ENCODE measurements around the gene VSTM2L.

Gene VSTM2L

DNA sequence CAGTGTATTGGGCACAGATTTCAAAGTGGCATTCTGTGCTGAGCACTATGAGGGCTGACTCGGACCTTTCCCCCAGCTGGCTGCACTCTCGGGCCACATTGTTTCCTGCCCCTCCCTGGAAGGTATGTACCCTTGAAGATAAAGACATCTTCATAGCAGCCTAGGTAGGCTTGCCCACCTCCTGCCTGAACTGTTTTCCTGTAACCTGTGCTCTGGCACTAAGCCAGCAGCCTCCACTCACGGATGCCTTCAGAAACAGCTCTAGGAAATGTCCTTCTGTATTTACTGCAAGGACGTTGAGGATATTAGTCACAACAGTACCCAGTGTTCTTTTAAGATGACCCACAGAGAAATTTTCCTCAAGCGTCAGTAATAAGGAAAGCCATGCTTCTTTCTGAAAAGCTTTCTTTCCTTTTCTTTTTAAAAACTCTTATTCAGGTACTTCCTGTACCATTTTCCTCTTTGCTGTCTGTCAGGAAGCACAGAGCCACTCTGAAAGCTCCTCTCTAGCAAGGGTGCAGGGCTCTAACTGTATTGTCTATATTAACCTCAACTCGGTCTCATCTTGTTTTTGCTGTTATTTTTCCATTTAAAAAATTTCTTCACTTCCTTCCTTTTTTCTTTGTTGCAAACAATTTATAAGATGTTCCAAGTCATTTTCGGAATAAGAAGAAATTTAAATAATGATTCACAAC lies 86.8 kb downstream of the VSTM2L start:
- no peak for TF ChIP-seq ZFX (IDR thresholded peaks at IDR 0.05; ENCODE audit: borderline replicate concordance)
- TF ChIP-seq, protein P1, sequence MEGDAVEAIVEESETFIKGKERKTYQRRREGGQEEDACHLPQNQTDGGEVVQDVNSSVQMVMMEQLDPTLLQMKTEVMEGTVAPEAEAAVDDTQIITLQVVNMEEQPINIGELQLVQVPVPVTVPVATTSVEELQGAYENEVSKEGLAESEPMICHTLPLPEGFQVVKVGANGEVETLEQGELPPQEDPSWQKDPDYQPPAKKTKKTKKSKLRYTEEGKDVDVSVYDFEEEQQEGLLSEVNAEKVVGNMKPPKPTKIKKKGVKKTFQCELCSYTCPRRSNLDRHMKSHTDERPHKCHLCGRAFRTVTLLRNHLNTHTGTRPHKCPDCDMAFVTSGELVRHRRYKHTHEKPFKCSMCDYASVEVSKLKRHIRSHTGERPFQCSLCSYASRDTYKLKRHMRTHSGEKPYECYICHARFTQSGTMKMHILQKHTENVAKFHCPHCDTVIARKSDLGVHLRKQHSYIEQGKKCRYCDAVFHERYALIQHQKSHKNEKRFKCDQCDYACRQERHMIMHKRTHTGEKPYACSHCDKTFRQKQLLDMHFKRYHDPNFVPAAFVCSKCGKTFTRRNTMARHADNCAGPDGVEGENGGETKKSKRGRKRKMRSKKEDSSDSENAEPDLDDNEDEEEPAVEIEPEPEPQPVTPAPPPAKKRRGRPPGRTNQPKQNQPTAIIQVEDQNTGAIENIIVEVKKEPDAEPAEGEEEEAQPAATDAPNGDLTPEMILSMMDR (IDR thresholded peaks at IDR 0.05): no peak
- no peak overlapping the region for H3K27ac ChIP-seq

DNA sequence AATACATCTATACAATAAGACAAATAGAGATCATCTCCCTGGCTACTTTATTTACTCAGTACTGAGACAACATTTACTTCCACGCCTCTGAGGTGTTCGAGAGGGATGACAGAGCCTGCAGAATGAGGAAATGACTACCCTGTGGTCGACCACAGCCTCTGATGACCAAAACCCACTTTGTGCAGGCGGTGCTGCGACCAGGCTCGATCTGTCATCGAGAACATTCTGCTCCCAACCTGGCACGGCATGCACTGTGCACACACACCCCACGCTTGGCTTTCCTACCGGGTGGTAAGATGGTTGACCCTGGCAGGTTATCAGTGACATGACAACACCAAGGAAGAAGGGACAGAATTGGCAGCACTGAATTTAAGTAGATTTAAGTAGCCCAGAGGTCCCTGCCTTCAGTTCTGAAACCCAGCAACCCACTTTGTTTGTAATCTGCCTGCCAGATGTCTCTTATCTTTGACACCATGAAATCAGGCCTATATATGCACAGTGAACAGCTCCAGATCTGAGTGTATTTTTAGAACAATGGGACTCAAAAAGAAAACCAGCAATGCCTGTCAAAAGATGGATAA lies 87.7 kb downstream of the VSTM2L start:
- H3K27ac ChIP-seq: 0 out of 2 replicates have a peak overlapping the region, but pooled peaks have one; percentile 19

DNA sequence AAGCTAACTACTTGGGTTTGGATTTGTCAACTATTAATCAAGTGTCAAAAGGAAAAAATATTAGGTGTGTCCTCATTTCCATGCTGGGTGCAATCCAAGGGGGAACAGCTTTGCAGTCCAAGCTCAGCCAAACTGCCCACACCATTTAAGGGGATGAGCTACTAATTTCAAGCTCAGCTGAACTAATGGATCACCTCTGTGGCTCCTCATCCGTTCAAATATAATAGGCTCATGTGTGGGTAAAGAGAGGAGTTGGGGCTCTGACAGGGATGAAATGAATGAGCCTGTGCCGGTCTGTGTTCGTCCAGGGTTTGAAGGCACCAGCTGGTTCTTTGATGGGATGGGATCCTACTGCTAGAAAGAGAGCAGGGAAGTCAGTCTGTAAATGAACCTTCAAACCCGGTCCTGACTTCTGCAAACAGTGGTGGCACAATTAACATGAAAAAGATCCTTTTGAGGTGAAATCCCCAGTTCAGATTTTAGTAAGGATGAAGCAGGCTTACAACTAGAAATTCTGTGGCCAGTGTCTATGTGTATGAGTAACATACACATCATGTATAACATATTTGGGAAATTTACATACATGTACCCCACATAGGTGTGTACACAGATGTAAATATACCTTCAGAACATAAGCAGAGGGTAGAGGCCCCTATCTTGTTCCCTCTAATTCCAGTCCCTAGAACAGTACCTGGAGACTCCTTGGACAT lies 88.4 kb downstream of the VSTM2L start:
- H3K27ac ChIP-seq: 0 out of 2 replicates have a peak overlapping the region, but pooled peaks have one; percentile 19
- no peak for TF ChIP-seq ZFX (IDR thresholded peaks at IDR 0.05; ENCODE audit: borderline replicate concordance)
- TF ChIP-seq, protein P1 (IDR thresholded peaks at IDR 0.05): no peak

More for the DNA sequence above, 87.7 kb downstream of the VSTM2L start:
- TF ChIP-seq, protein P1 (IDR thresholded peaks at IDR 0.05): no peak

DNA sequence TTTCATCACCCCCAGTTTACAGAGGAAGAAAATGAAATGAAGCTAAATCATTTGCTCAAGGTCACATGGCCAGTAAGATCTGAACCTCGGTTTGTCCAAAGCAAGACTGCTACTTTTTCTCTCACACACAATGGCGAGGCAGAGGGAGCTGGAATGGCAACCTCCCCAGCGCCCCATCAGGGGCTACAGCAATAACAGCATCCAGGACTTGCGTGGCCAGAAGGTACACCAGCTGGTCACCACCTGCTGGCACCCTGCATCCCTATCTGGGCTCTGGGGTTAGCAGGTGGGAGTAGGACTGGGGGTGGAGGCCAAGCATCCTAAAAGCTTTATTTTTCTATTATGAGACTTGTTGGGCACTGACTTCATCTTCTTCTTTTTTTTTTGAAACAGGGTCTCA lies 89.0 kb downstream of the VSTM2L start:
- H3K27ac ChIP-seq: no peak overlapping the region
- TF ChIP-seq, protein P1 (IDR thresholded peaks at IDR 0.05): no peak
- no peak for TF ChIP-seq ZFX (IDR thresholded peaks at IDR 0.05; ENCODE audit: borderline replicate concordance)

DNA sequence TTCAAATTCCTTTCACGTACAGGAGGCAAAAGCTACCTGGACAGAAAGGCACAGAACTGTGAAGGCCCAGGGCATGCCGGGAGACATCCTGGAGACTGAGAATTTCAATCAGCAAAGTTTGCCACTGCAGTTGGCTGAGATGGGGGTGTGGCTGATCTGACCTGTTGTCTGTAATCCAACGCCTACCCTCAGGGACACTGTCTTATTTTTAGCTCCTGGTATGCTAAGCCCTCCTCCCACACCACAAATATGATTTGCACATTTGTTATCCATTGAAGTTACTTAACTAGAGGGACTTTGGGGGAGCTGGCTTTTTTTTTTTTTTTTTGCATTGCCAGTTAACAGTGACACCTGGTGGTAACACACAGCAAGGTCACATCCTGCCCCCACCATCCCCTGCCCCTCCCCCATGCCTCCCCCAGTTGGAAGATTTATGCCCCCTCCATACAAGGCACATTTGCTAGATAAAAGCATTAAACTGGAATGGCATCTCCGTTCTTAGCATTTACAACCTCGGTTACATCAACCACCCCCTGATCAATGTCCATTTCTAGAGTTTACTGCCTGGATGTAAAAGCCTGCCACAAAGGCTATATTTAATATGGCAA lies 90.0 kb downstream of the VSTM2L start:
- TF ChIP-seq, protein P1 (IDR thresholded peaks at IDR 0.05): peak; percentile 76
- no peak for TF ChIP-seq ZFX (IDR thresholded peaks at IDR 0.05; ENCODE audit: borderline replicate concordance)
- peak overlapping the region; percentile 23; the same call in 1 of the 2 replicates for H3K27ac ChIP-seq

DNA sequence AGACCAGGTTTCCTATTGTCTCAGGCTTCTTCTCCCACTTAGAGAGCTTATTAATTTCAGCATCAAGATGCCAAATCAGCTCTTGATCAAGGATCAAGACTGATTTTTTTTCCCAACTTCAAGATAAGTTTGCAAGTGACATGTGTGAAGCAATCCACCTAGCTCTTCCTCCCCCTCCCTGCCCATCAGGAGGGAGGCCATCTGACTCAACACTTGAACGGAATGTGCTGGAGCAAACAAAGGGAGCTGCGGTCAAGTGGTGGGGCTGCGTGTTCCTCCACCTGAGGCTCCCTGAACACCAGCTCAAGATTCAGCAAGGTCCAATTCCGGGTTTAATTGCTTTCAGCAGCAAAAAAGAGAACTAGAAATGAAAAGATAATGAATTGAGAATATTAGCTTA lies 91.6 kb downstream of the VSTM2L start:
- no peak overlapping the region for H3K27ac ChIP-seq
- TF ChIP-seq ZFX (IDR thresholded peaks at IDR 0.05; ENCODE audit: borderline replicate concordance): no peak
- TF ChIP-seq, protein P1 (IDR thresholded peaks at IDR 0.05): no peak

Measured in 22Rv1 (cell line).